Loucy (cell line): ENCODE results near the gene PROB1.

Experiments used
- H2AFZ ChIP-seq: fragments of 200-600 bp; sonication (generic); 2 replicates; pipeline ENCODE4 v1.6.0; 2016; ENCODE audit warnings: antibody characterized with exemption, mild to moderate bottlenecking, low read length, moderate library complexity
- H3F3A ChIP-seq: fragments of 200-600 bp; 2 replicates; pipeline ENCODE4 v1.6.0; 2016; ENCODE audit warnings: antibody characterized with exemption, low read depth, mild to moderate bottlenecking
- H3K27me3 ChIP-seq: fragments of 200-600 bp; sonication (generic); 2 replicates; pipeline ENCODE4 v1.6.1; 2014; ENCODE audit warnings: low read length, mild to moderate bottlenecking; ENCODE audit not compliant: insufficient read depth, poor library complexity, severe bottlenecking
- H3K36me3 ChIP-seq: fragments of 200-600 bp; sonication (generic); 2 replicates; pipeline ENCODE4 v1.6.1; 2016; ENCODE audit warnings: low read length; ENCODE audit not compliant: insufficient read depth
- H3K4me1 ChIP-seq: fragments of 200-600 bp; sonication (generic); 2 replicates; pipeline ENCODE4 v1.5.1; 2014; ENCODE audit warnings: low read length, mild to moderate bottlenecking; ENCODE audit not compliant: insufficient read depth, poor library complexity, severe bottlenecking
- H3K4me2 ChIP-seq: fragments of 200-600 bp; sonication (generic); 2 replicates; pipeline ENCODE4 v1.6.0; 2014; ENCODE audit warnings: antibody characterized with exemption, low read length, low read depth, mild to moderate bottlenecking; ENCODE audit not compliant: poor library complexity, severe bottlenecking
- H3K4me3 ChIP-seq: fragments of 200-600 bp; sonication (generic); 2 replicates; pipeline ENCODE4 v1.5.1; 2014; ENCODE audit warnings: low read length, mild to moderate bottlenecking, mixed read lengths; ENCODE audit not compliant: poor library complexity, severe bottlenecking
- H3K79me2 ChIP-seq: fragments of 200-600 bp; sonication (generic); 2 replicates; pipeline ENCODE4 v1.6.1; 2014; ENCODE audit warnings: low read length; ENCODE audit not compliant: insufficient read depth
- H3K9ac ChIP-seq: fragments of 200-600 bp; sonication (generic); 2 replicates; pipeline ENCODE4 v1.6.0; 2014; ENCODE audit warnings: mild to moderate bottlenecking, low read depth, low read length, moderate library complexity; ENCODE audit not compliant: poor library complexity, severe bottlenecking
- H3K9me2 ChIP-seq: fragments of 200-600 bp; sonication (generic); replicated peaks from 2 replicates; pipeline ENCODE4 v1.6.1; 2016; ENCODE audit warnings: low read depth, low read length, mixed read lengths
- H3K9me3 ChIP-seq: fragments of 200-600 bp; sonication (generic); 2 replicates; pipeline ENCODE4 v1.6.1; 2014; ENCODE audit warnings: mild to moderate bottlenecking, antibody characterized with exemption, low read length, low read depth; ENCODE audit not compliant: insufficient read depth
- H4K20me1 ChIP-seq: fragments of 200-600 bp; sonication (generic); 2 replicates; pipeline ENCODE4 v1.6.0; 2014; ENCODE audit warnings: antibody characterized with exemption, low read length, mild to moderate bottlenecking; ENCODE audit not compliant: insufficient read depth, poor library complexity, severe bottlenecking
- CTCF ChIP-seq: fragments of 200-600 bp; sonication (generic); conservative IDR thresholded peaks from 2 replicates; pipeline ENCODE4 v1.5.1; 2014; ENCODE audit warnings: mild to moderate bottlenecking, antibody characterized with exemption, low read length
- EZH2phosphoT487 ChIP-seq: fragments of 200-600 bp; IDR thresholded peaks from 2 replicates; pipeline ENCODE4 v1.6.1; 2018; ENCODE audit warnings: antibody characterized with exemption, mild to moderate bottlenecking, moderate library complexity, borderline replicate concordance

The PROB1 gene

GRCh38 chr5:139379626-139380449 is 15.1 kb downstream of the PROB1 start:
- H3F3A ChIP-seq = no peaks in the 10 kb centered on the region
- peaks cover 9% of the 10 kb centered on the region; the same call in 1 of the 2 replicates for H3K79me2 ChIP-seq
- H4K20me1 ChIP-seq = peaks cover 14% of the 10 kb centered on the region
- TF ChIP-seq EZH2phosphoT487 (no peak), CTCF (no peak)
- H3K36me3 ChIP-seq = no peaks in the 10 kb centered on the region
- no peaks in the 10 kb centered on the region for H3K27me3 ChIP-seq
- H3K9me2 ChIP-seq = no peaks in the 10 kb centered on the region
- no peak overlapping the region for H3K4me2 ChIP-seq
- H2AFZ ChIP-seq = no peak overlapping the region
- H3K4me3 ChIP-seq = no peak overlapping the region
- H3K4me1 ChIP-seq = peaks cover 27% of the 10 kb centered on the region
- H3K9ac ChIP-seq = no peak overlapping the region
- H3K9me3 ChIP-seq = no peaks in the 10 kb centered on the region

GRCh38 chr5:139378941-139379361 is 16.0 kb downstream of the PROB1 start:
- peaks cover 5% of the 10 kb centered on the region for H4K20me1 ChIP-seq
- H3K36me3 ChIP-seq = no peaks in the 10 kb centered on the region
- H3K79me2 ChIP-seq = no peaks in the 10 kb centered on the region; the same call in 1 of the 2 replicates
- no peaks in the 10 kb centered on the region for H3K9me3 ChIP-seq
- no peak overlapping the region for H3K4me2 ChIP-seq
- H3F3A ChIP-seq = no peaks in the 10 kb centered on the region
- peaks cover 21% of the 10 kb centered on the region for H3K4me1 ChIP-seq
- no peak overlapping the region for H3K9ac ChIP-seq
- no peak overlapping the region for H2AFZ ChIP-seq
- H3K9me2 ChIP-seq = no peaks in the 10 kb centered on the region
- H3K4me3 ChIP-seq = no peak overlapping the region
- no peaks in the 10 kb centered on the region for H3K27me3 ChIP-seq
- TF ChIP-seq CTCF = no peak
- no peak for TF ChIP-seq EZH2phosphoT487

GRCh38 chr5:139378101-139378825 is 16.6 kb downstream of the PROB1 start:
- no peaks in the 10 kb centered on the region for H3K36me3 ChIP-seq
- peaks cover 1% of the 10 kb centered on the region for H4K20me1 ChIP-seq
- no peak overlapping the region for H3K4me2 ChIP-seq
- no peaks in the 10 kb centered on the region for H3K9me3 ChIP-seq
- H3F3A ChIP-seq = no peaks in the 10 kb centered on the region
- TF ChIP-seq EZH2phosphoT487 (no peak), CTCF (no peak)
- H3K9me2 ChIP-seq = no peaks in the 10 kb centered on the region
- no peak overlapping the region for H3K9ac ChIP-seq
- no peaks in the 10 kb centered on the region for H3K79me2 ChIP-seq
- H2AFZ ChIP-seq = no peak overlapping the region
- no peak overlapping the region for H3K4me3 ChIP-seq
- peaks cover 15% of the 10 kb centered on the region for H3K4me1 ChIP-seq
- no peaks in the 10 kb centered on the region for H3K27me3 ChIP-seq
